HL-60 (cell line): ENCODE results near the gene MYLK4.

Source experiments
- DNase-seq, 2 experiments: peaks; one replicate each; pipeline ENCODE4 v3.0.0-alpha.2; 2010 to 2020; ENCODE audit warnings: low read depth in 1 of 2, low spot score in 1 of 2
- H3K27ac ChIP-seq: fragments of 250-450 bp; sonication (Bioruptor Pico); replicated peaks from 2 replicates; pipeline ENCODE4 v1.5.1; 2020; ENCODE audit warnings: mild to moderate bottlenecking, moderate library complexity
- H3K27me3 ChIP-seq: fragments of 250-450 bp; sonication (Bioruptor Pico); 2 replicates; pipeline ENCODE4 v1.5.1; 2021; ENCODE audit warnings: mild to moderate bottlenecking, moderate library complexity; ENCODE audit not compliant: insufficient read depth, poor library complexity, severe bottlenecking
- H3K4me3 ChIP-seq: replicated peaks from 2 replicates; pipeline ENCODE4 v1.5.1; 2011; ENCODE audit warnings: mild to moderate bottlenecking, control low read depth, low read length; ENCODE audit not compliant: insufficient read depth
- GABPA ChIP-seq: IDR thresholded peaks from 2 replicates; pipeline ENCODE4 v1.6.1; 2012; ENCODE audit warnings: low read depth
- POLR2AphosphoS5 ChIP-seq: IDR thresholded peaks from 2 replicates; pipeline ENCODE4 v1.6.1; 2012; ENCODE audit warnings: low read depth
- SPI1 ChIP-seq: IDR thresholded peaks from 2 replicates; pipeline ENCODE4 v1.6.1; 2012; ENCODE audit warnings: low read depth, mild to moderate bottlenecking, borderline replicate concordance
- TF ChIP-seq, protein P1 (sequence below): IDR thresholded peaks from one replicate; pipeline ENCODE4 v1.5.1; 2011; ENCODE audit warnings: low read length, control low read depth, inconsistent platforms; ENCODE audit not compliant: insufficient read depth
- TF ChIP-seq, protein P2 (sequence below): IDR thresholded peaks from 2 replicates; pipeline ENCODE4 v1.6.1; 2012; ENCODE audit warnings: low read depth; ENCODE audit not compliant: insufficient replicate concordance

The MYLK4 gene

DNA sequence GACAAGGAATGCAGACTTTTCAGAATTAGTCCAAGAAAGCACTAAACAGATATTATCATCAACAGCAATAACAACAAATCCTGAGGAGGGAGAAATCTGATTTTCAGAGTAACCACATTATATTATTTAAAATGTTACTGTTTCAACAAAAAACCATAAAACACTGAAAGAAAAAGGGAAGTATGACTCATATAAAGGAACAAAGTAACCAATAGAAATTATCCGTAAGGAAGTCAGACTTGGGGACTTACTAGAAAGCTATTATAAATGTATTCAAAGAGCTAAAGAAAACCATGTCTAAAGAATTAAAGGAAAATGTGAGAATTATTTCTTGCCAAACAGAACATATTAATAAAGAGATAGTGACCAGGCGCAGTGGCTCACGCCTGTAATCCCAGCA, 98.1 kb downstream of the MYLK4 start:
- H3K4me3 ChIP-seq: no peak overlapping the region
- peak in 1 of 2 experiments; percentile 7 for DNase-seq
- no peak overlapping the region for H3K27ac ChIP-seq
- TF ChIP-seq, protein P1, sequence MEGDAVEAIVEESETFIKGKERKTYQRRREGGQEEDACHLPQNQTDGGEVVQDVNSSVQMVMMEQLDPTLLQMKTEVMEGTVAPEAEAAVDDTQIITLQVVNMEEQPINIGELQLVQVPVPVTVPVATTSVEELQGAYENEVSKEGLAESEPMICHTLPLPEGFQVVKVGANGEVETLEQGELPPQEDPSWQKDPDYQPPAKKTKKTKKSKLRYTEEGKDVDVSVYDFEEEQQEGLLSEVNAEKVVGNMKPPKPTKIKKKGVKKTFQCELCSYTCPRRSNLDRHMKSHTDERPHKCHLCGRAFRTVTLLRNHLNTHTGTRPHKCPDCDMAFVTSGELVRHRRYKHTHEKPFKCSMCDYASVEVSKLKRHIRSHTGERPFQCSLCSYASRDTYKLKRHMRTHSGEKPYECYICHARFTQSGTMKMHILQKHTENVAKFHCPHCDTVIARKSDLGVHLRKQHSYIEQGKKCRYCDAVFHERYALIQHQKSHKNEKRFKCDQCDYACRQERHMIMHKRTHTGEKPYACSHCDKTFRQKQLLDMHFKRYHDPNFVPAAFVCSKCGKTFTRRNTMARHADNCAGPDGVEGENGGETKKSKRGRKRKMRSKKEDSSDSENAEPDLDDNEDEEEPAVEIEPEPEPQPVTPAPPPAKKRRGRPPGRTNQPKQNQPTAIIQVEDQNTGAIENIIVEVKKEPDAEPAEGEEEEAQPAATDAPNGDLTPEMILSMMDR: no peak
- TF ChIP-seq, protein P2, sequence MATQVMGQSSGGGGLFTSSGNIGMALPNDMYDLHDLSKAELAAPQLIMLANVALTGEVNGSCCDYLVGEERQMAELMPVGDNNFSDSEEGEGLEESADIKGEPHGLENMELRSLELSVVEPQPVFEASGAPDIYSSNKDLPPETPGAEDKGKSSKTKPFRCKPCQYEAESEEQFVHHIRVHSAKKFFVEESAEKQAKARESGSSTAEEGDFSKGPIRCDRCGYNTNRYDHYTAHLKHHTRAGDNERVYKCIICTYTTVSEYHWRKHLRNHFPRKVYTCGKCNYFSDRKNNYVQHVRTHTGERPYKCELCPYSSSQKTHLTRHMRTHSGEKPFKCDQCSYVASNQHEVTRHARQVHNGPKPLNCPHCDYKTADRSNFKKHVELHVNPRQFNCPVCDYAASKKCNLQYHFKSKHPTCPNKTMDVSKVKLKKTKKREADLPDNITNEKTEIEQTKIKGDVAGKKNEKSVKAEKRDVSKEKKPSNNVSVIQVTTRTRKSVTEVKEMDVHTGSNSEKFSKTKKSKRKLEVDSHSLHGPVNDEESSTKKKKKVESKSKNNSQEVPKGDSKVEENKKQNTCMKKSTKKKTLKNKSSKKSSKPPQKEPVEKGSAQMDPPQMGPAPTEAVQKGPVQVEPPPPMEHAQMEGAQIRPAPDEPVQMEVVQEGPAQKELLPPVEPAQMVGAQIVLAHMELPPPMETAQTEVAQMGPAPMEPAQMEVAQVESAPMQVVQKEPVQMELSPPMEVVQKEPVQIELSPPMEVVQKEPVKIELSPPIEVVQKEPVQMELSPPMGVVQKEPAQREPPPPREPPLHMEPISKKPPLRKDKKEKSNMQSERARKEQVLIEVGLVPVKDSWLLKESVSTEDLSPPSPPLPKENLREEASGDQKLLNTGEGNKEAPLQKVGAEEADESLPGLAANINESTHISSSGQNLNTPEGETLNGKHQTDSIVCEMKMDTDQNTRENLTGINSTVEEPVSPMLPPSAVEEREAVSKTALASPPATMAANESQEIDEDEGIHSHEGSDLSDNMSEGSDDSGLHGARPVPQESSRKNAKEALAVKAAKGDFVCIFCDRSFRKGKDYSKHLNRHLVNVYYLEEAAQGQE: no peak
- TF ChIP-seq POLR2AphosphoS5 (no peak), GABPA (no peak), SPI1 (no peak)
- H3K27me3 ChIP-seq: no peaks in the 10 kb centered on the region

DNA sequence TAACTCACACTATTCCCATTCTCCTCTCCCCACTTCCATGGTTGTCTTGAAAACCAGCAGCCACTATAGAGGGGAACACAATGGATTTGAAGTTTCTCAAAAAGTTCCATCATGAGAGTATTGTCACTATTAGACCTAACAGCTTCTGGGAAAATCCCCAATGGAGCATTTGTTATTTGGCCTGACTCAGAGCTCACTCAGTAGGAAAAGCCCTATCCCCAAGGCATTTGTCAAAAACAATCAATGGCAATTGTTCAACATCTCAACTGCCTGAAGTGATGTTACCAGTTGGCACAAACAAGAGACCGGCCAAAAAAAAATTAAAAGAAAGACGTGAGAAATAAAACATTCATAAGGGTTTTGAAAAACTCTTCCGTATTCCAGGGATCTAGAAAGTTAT, 98.8 kb downstream of the MYLK4 start:
- H3K27me3 ChIP-seq: no peaks in the 10 kb centered on the region
- TF ChIP-seq SPI1 (no peak), GABPA (no peak), POLR2AphosphoS5 (no peak)
- TF ChIP-seq, protein P2: no peak
- TF ChIP-seq, protein P1: no peak
- H3K27ac ChIP-seq: no peak overlapping the region; the same call in 1 of the 2 replicates
- no peak for DNase-seq
- H3K4me3 ChIP-seq: no peak overlapping the region

DNA sequence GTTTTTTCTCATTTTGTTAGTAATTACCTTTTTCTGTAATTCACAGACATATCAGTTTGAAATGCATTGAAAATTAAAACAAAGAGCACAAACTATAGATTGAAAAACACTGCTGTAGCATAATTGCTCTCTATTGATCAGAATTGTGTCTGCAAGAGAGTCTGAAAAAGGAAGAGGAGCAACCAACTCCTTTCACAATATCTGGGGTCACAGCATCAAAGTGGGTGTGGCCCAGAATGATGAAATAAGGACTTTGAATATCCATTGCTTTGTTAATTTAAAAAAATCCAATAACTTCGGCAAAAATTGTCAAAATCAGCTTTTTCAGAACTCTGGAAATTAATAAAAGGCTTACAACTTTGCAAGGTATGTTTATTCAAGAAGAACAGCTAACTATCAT, 99.2 kb downstream of the MYLK4 start:
- no peak for TF ChIP-seq POLR2AphosphoS5
- TF ChIP-seq, protein P1: no peak
- no peak for TF ChIP-seq GABPA
- 0 out of 2 replicates have a peak, but pooled peaks have one; percentile 33 for TF ChIP-seq SPI1
- TF ChIP-seq, protein P2: no peak
- no peak overlapping the region; the same call in 1 of the 2 replicates for H3K27ac ChIP-seq
- no peaks in the 10 kb centered on the region for H3K27me3 ChIP-seq
- peak; percentile 66 for DNase-seq
- no peak overlapping the region for H3K4me3 ChIP-seq
